OCI-LY3 (cell line): ENCODE results near the gene XPO6.

Source experiments
- EZH2phosphoT487 ChIP-seq: fragments of 200-600 bp; shearing (Covaris generic); IDR thresholded peaks from 2 replicates; pipeline ENCODE4 v1.6.1; 2018; ENCODE audit warnings: antibody characterized with exemption, mixed run types, low read depth
- TF ChIP-seq, protein P1 (sequence below): fragments of 200-600, 300-600 bp; sonication (generic); IDR thresholded peaks from 2 replicates; pipeline ENCODE4 v1.5.1; 2014; ENCODE audit warnings: antibody characterized with exemption, low read length, low read depth

DNA sequence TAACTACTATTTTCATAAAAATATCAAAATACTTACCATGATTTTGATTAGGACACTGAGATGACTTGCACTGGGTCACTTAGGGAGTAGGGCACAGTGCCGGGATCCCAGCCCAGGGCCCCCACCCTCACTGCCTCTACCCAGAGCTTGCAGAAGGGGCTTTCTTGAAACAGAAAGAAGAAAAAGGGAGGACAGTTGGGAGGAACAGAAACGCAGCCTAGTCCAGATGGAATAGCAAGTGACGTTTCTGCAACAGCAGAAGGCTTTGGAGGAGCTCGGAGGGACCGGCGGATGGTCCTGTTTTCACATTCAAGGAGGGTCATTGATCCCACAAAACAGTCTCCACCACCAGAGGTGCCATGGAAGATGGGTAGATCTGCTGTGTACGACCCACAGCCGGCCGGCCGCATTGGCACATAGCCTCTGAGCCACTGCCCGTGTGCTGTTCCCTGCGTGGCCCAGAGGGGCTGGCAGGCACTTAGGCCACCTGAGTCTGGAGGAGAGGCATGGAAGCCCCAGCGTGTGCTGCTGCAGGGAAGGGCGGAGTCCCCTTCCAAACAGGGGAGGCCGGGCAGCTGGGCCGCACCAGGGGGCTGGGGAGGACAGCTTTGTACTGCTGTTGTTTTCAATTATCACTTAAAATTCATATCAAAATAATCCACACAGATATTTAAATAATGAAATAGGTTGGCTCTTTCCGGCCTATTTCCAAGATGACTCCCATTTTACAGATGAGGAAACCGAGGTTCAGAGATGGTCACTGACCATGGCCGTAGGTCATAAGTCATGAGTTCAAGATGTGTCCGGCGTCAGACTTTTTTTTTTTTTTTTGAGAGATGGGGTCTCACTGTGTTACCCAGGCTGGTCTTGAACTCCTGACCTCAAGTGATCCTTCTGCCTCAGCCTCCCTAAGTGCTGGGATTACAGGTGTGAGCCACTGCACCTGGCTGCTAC lies 125.3 kb downstream of the XPO6 start:
- TF ChIP-seq, protein P1, sequence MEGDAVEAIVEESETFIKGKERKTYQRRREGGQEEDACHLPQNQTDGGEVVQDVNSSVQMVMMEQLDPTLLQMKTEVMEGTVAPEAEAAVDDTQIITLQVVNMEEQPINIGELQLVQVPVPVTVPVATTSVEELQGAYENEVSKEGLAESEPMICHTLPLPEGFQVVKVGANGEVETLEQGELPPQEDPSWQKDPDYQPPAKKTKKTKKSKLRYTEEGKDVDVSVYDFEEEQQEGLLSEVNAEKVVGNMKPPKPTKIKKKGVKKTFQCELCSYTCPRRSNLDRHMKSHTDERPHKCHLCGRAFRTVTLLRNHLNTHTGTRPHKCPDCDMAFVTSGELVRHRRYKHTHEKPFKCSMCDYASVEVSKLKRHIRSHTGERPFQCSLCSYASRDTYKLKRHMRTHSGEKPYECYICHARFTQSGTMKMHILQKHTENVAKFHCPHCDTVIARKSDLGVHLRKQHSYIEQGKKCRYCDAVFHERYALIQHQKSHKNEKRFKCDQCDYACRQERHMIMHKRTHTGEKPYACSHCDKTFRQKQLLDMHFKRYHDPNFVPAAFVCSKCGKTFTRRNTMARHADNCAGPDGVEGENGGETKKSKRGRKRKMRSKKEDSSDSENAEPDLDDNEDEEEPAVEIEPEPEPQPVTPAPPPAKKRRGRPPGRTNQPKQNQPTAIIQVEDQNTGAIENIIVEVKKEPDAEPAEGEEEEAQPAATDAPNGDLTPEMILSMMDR = no peak
- TF ChIP-seq EZH2phosphoT487 = no peak
